ENCODE data around the gene ABCC5.

ABCC5 gene

GRCh38 chr3:183912895-183913579, 104.6 kb downstream of the ABCC5 start:
- no peak for TF ChIP-seq CTCF (IDR thresholded peaks at IDR 0.05; ENCODE audit: borderline replicate concordance, control extremely low read depth, extremely low read depth, insufficient read depth, missing control alignments)
- DNase-seq (ENCODE audit: low spot score) = no peak
- in situ Hi-C loops (cut with MboI; ENCODE audit: low sequenced_read_pairs, unreplicated experiment) = no loop called here

GRCh38 chr3:183911763-183912506, 105.7 kb downstream of the ABCC5 start:
- DNase-seq (ENCODE audit: low spot score) = no peak
- in situ Hi-C loops (cut with MboI; ENCODE audit: low sequenced_read_pairs, unreplicated experiment) = no loop called here
- no peak for TF ChIP-seq CTCF (IDR thresholded peaks at IDR 0.05; ENCODE audit: borderline replicate concordance, control extremely low read depth, extremely low read depth, insufficient read depth, missing control alignments)

- in situ Hi-C loops (cut with MboI; ENCODE audit: low sequenced_read_pairs, unreplicated experiment) = no loop called here
- DNase-seq (ENCODE audit: low spot score) = no peak
Measured at GRCh38 chr3:183911087-183911486, 106.6 kb downstream of the ABCC5 start.

GRCh38 chr3:183909030-183909600, 108.6 kb downstream of the ABCC5 start:
- no peak for DNase-seq (ENCODE audit: low spot score)
- TF ChIP-seq CTCF (IDR thresholded peaks at IDR 0.05; ENCODE audit: borderline replicate concordance, control extremely low read depth, extremely low read depth, insufficient read depth, missing control alignments) = no peak
- in situ Hi-C loops (cut with MboI; ENCODE audit: low sequenced_read_pairs, unreplicated experiment) = loop anchor here (10.0 kb wide), 1 partner anchor 106 kb away; the partner anchor contains the start of gene ABCC5

More at GRCh38 chr3:183911087-183911486, 106.6 kb downstream of the ABCC5 start:
- no peak for TF ChIP-seq CTCF (IDR thresholded peaks at IDR 0.05; ENCODE audit: borderline replicate concordance, control extremely low read depth, extremely low read depth, insufficient read depth, missing control alignments)

- in situ Hi-C loops (cut with MboI; ENCODE audit: low sequenced_read_pairs, unreplicated experiment) = loop anchor here (10.0 kb wide), 1 partner anchor 107 kb away; the partner anchor contains the start of gene ABCC5
- no peak for DNase-seq (ENCODE audit: low spot score)
- no peak for TF ChIP-seq CTCF (IDR thresholded peaks at IDR 0.05; ENCODE audit: borderline replicate concordance, control extremely low read depth, extremely low read depth, insufficient read depth, missing control alignments)
Measured at GRCh38 chr3:183907911-183908331, 109.8 kb downstream of the ABCC5 start.

- TF ChIP-seq CTCF (IDR thresholded peaks at IDR 0.05; ENCODE audit: borderline replicate concordance, control extremely low read depth, extremely low read depth, insufficient read depth, missing control alignments) = no peak
- DNase-seq (ENCODE audit: low spot score) = no peak
Measured at GRCh38 chr3:183907176-183907575, 110.5 kb downstream of the ABCC5 start.

More at GRCh38 chr3:183907176-183907575, 110.5 kb downstream of the ABCC5 start:
- in situ Hi-C loops (cut with MboI; ENCODE audit: low sequenced_read_pairs, unreplicated experiment) = loop anchor here (10.0 kb wide), 1 partner anchor 108 kb away; the partner anchor contains the start of gene ABCC5

Measured in GM13976 (cell line).